Activated CD8-positive, alpha-beta memory T cell treated with anti-CD3 and anti-CD28 coated beads, Interleukin-2, amount 10 ng/mL, durations not matched to agents 7 days and 5 days (primary cell): ENCODE results near the gene TIMM29. TPM values are rescaled to one million over a fixed set of nuclear protein-coding genes. Genes with fewer than 3 reads are reported as not detected.

ENCODE experiments used
- ATAC-seq: fragments of 150-1000 bp; cut with Tn5 transposase; one replicate; pipeline ENCODE4 v1.10.0; 2021; ENCODE audit warnings: moderate library complexity
- CTCF ChIA-PET: fragments of 350-600 bp; sonication (Branson Sonifier 250); formaldehyde crosslinking; loops from one replicate; lab custom pipeline; 2021; ENCODE audit warnings: antibody characterized with exemption; lab: Charles Lee
- DNase-seq: peaks from one replicate; pipeline ENCODE4 v3.0.0-alpha.2; 2020
- H3K27ac Mint-ChIP-seq: one replicate; pipeline ENCODE4 v1.8.0; 2021; ENCODE audit warnings: mild to moderate bottlenecking, mixed read lengths
- H3K27me3 Mint-ChIP-seq: one replicate; pipeline ENCODE4 v1.8.0; 2021; ENCODE audit warnings: mixed read lengths
- H3K36me3 Mint-ChIP-seq: one replicate; pipeline ENCODE4 v1.8.0; 2021; ENCODE audit warnings: mild to moderate bottlenecking, mixed read lengths
- H3K4me1 Mint-ChIP-seq: one replicate; pipeline ENCODE4 v1.8.0; 2021; ENCODE audit warnings: mixed read lengths
- H3K4me3 Mint-ChIP-seq: one replicate; pipeline ENCODE4 v1.8.0; 2021; ENCODE audit warnings: mild to moderate bottlenecking, moderate library complexity, mixed read lengths
- H3K9me3 Mint-ChIP-seq: one replicate; pipeline ENCODE4 v1.8.0; 2022; ENCODE audit warnings: low read depth, mixed read lengths
- total RNA-seq, 2 experiments: library from RNA; stranded (reverse); gene quantifications; one replicate each; pipeline ENCODE4 v1.2.3, GENCODE V29; 2021

Gene TIMM29
- total RNA-seq, 2 experiments from 2014 or later: 25.2 to 28.5 TPM

- CTCF ChIA-PET: interaction anchor here (1.5 kb wide), 1 partner anchor 18 kb away, joined by 3 read pairs; no protein-coding TSS in a partner anchor
- no peaks in the 10 kb centered on the region for H3K27me3 Mint-ChIP-seq
- no peak overlapping the region for H3K27ac Mint-ChIP-seq
- DNase-seq: no peak
- ATAC-seq: no peak
- H3K36me3 Mint-ChIP-seq: no peaks in the 10 kb centered on the region
- H3K9me3 Mint-ChIP-seq: no peaks in the 10 kb centered on the region
- no peaks in the 10 kb centered on the region for H3K4me1 Mint-ChIP-seq
- H3K4me3 Mint-ChIP-seq: no peak overlapping the region
These were observed 10.3 kb upstream of the TIMM29 start for GRCh38 chr19:10918359-10918758.

GRCh38 chr19:10919352-10920287, 9.0 kb upstream of the TIMM29 start:
- Mint-ChIP-seq H3K27ac (no peak overlapping the region), H3K36me3 (no peaks in the 10 kb centered on the region), H3K9me3 (no peaks in the 10 kb centered on the region), H3K27me3 (no peaks in the 10 kb centered on the region), H3K4me3 (no peak overlapping the region), H3K4me1 (no peaks in the 10 kb centered on the region)
- ATAC-seq (no peak), DNase-seq (no peak)
- CTCF ChIA-PET: interaction anchor here (1.5 kb wide), 1 partner anchor 17 kb away, joined by 3 read pairs; no protein-coding TSS in a partner anchor

- H3K27ac Mint-ChIP-seq: no peak overlapping the region
- ATAC-seq: no peak
- no peaks in the 10 kb centered on the region for H3K36me3 Mint-ChIP-seq
- CTCF ChIA-PET: no interaction called here
- no peaks in the 10 kb centered on the region for H3K27me3 Mint-ChIP-seq
- no peak overlapping the region for H3K4me3 Mint-ChIP-seq
- H3K4me1 Mint-ChIP-seq: no peaks in the 10 kb centered on the region
- DNase-seq: no peak
- H3K9me3 Mint-ChIP-seq: no peaks in the 10 kb centered on the region
These were observed 8.3 kb upstream of the TIMM29 start for GRCh38 chr19:10920288-10920655.

GRCh38 chr19:10920781-10921180, 7.8 kb upstream of the TIMM29 start:
- no peak for ATAC-seq
- no peak overlapping the region for H3K27ac Mint-ChIP-seq
- DNase-seq: no peak
- H3K4me3 Mint-ChIP-seq: no peak overlapping the region
- CTCF ChIA-PET: no interaction called here
- no peaks in the 10 kb centered on the region for H3K4me1 Mint-ChIP-seq
- H3K36me3 Mint-ChIP-seq: no peaks in the 10 kb centered on the region
- no peaks in the 10 kb centered on the region for H3K9me3 Mint-ChIP-seq
- no peaks in the 10 kb centered on the region for H3K27me3 Mint-ChIP-seq

- CTCF ChIA-PET: no interaction called here
- no peaks in the 10 kb centered on the region for H3K4me1 Mint-ChIP-seq
- no peak overlapping the region for H3K4me3 Mint-ChIP-seq
- no peak for DNase-seq
- no peaks in the 10 kb centered on the region for H3K27me3 Mint-ChIP-seq
- no peak overlapping the region for H3K27ac Mint-ChIP-seq
- no peaks in the 10 kb centered on the region for H3K9me3 Mint-ChIP-seq
- no peak for ATAC-seq
- no peaks in the 10 kb centered on the region for H3K36me3 Mint-ChIP-seq
These were observed 7.3 kb upstream of the TIMM29 start for GRCh38 chr19:10921199-10921909.

GRCh38 chr19:10921910-10922637, 6.5 kb upstream of the TIMM29 start:
- no peak for ATAC-seq
- Mint-ChIP-seq H3K27ac (no peak overlapping the region), H3K36me3 (no peaks in the 10 kb centered on the region), H3K9me3 (no peaks in the 10 kb centered on the region), H3K4me3 (no peak overlapping the region), H3K4me1 (no peaks in the 10 kb centered on the region), H3K27me3 (no peaks in the 10 kb centered on the region)
- no peak for DNase-seq
- CTCF ChIA-PET: no interaction called here

GRCh38 chr19:10922638-10923014, 6.0 kb upstream of the TIMM29 start:
- Mint-ChIP-seq H3K27ac (no peak overlapping the region), H3K4me1 (peaks cover 5% of the 10 kb centered on the region), H3K27me3 (no peaks in the 10 kb centered on the region), H3K9me3 (no peaks in the 10 kb centered on the region), H3K36me3 (no peaks in the 10 kb centered on the region), H3K4me3 (no peak overlapping the region)
- DNase-seq (no peak), ATAC-seq (no peak)
- CTCF ChIA-PET: no interaction called here

- no peaks in the 10 kb centered on the region for H3K9me3 Mint-ChIP-seq
- ATAC-seq: no peak
- no peaks in the 10 kb centered on the region for H3K27me3 Mint-ChIP-seq
- DNase-seq: no peak
- H3K4me1 Mint-ChIP-seq: peaks cover 8% of the 10 kb centered on the region
- H3K27ac Mint-ChIP-seq: no peak overlapping the region
- CTCF ChIA-PET: no interaction called here
- H3K36me3 Mint-ChIP-seq: no peaks in the 10 kb centered on the region
- no peak overlapping the region for H3K4me3 Mint-ChIP-seq
These were observed 5.1 kb upstream of the TIMM29 start for GRCh38 chr19:10923260-10924112.

- H3K36me3 Mint-ChIP-seq: no peaks in the 10 kb centered on the region
- H3K27me3 Mint-ChIP-seq: no peaks in the 10 kb centered on the region
- no peak for ATAC-seq
- H3K4me3 Mint-ChIP-seq: no peak overlapping the region
- H3K9me3 Mint-ChIP-seq: no peaks in the 10 kb centered on the region
- no peak overlapping the region for H3K27ac Mint-ChIP-seq
- H3K4me1 Mint-ChIP-seq: peaks cover 11% of the 10 kb centered on the region
- CTCF ChIA-PET: no interaction called here
- no peak for DNase-seq
These were observed 4.0 kb upstream of the TIMM29 start for GRCh38 chr19:10924597-10924996.

GRCh38 chr19:10927730-10928562, 665 bp upstream of the TIMM29 start:
- Mint-ChIP-seq H3K4me3 (peak overlapping the region; percentile 86), H3K27ac (peak overlapping the region; percentile 83), H3K9me3 (no peaks in the 10 kb centered on the region), H3K36me3 (peaks cover 8% of the 10 kb centered on the region), H3K4me1 (peaks cover 25% of the 10 kb centered on the region), H3K27me3 (no peaks in the 10 kb centered on the region)
- CTCF ChIA-PET: interaction anchor here (0.5 to 2.0 kb wide), 5 partner anchors 9 to 400 kb away, joined by 3 to 9 read pairs (median 6); no protein-coding TSS in a partner anchor
- peak; percentile 1 for ATAC-seq
- DNase-seq: no peak

GRCh38 chr19:10929402-10929794, 787 bp downstream of the TIMM29 start:
- Mint-ChIP-seq H3K27me3 (no peaks in the 10 kb centered on the region), H3K4me3 (peak overlapping the region; percentile 86), H3K36me3 (peaks cover 8% of the 10 kb centered on the region), H3K4me1 (peaks cover 25% of the 10 kb centered on the region), H3K27ac (peak overlapping the region; percentile 69), H3K9me3 (no peaks in the 10 kb centered on the region)
- ATAC-seq: no peak
- CTCF ChIA-PET: interaction anchor here (0.9 to 3.5 kb wide), 2 partner anchors 11 to 13 kb away, joined by 3 to 26 read pairs; no protein-coding TSS in a partner anchor
- DNase-seq: no peak
